ENCODE results near the gene RBM34. TPM values are rescaled to one million over a fixed set of nuclear protein-coding genes. Genes with fewer than 3 reads are reported as not detected.

RBM34 gene
- total RNA-seq, 1 experiment from 2014 or later, result 104 TPM

DNA sequence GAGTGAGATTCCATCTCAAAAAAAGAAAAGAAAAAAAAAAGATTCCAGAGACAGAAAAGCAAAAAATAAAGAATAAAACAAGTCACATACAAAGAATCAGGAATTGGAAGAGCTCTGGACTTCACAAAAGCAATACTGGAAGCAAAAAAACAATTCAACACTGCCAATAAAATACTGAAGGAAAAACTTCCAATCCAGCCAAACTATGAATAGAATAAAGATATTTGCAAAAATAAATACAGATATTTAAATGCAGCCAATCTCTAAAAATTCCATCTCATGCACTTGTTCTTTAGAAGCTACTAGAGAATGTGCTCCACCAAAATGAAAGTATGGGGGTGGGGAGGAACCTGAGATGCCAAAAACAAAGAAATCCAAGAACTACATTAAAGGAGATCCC lies 29.4 kb upstream of the RBM34 start:
- POLR2A ChIA-PET, result no interaction called here
- in situ Hi-C loops (cut with HindIII; ENCODE audit: low pct_unique_long_range_greater_than_20kb, low sequenced_read_pairs), result no loop called here
- no peak for ATAC-seq

GRCh38 chr1:235187316-235187715 lies 26.3 kb upstream of the RBM34 start:
- in situ Hi-C loops (cut with HindIII; ENCODE audit: low pct_unique_long_range_greater_than_20kb, low sequenced_read_pairs), result no loop called here
- DNase-seq (ENCODE audit: low read depth, low spot score) (no peak), ATAC-seq (no peak)
- Histone ChIP-seq H3K4me1 (ENCODE audit: control insufficient read depth, insufficient read depth, low read length) (no peaks in the 10 kb centered on the region), H3K9me3 (ENCODE audit: control insufficient read depth, insufficient read depth, low read depth, low read length) (no peaks in the 10 kb centered on the region), H3K27ac (ENCODE audit: low read length) (no peak overlapping the region), H3K4me3 (ENCODE audit: low read depth in 2 of 2, low read length in 2 of 2) (no peak overlapping the region), H3K27me3 (ENCODE audit: control insufficient read depth, insufficient read depth, low read length) (no peaks in the 10 kb centered on the region), H3K36me3 (ENCODE audit: control insufficient read depth, insufficient read depth, low read length) (peaks cover 5% of the 10 kb centered on the region)
- no TSS peak for BruUV-seq (replicated peaks)
- ChIA-PET POLR2A (no interaction called here), CTCF (no interaction called here)
- TF ChIP-seq REST (IDR thresholded peaks at IDR 0.05; ENCODE audit: insufficient read depth in 1 of 2, low read depth in 2 of 2, low read length in 1 of 2) (no peak), TCF7L2 (IDR thresholded peaks at IDR 0.05; ENCODE audit: low read depth, low read length) (no peak), SIN3A (IDR thresholded peaks at IDR 0.05; ENCODE audit: borderline replicate concordance, insufficient read depth, low read depth, low read length) (no peak), POLR2AphosphoS5 (IDR thresholded peaks at IDR 0.05; ENCODE audit: low read depth, low read length) (no peak)
- TF ChIP-seq, protein P1, sequence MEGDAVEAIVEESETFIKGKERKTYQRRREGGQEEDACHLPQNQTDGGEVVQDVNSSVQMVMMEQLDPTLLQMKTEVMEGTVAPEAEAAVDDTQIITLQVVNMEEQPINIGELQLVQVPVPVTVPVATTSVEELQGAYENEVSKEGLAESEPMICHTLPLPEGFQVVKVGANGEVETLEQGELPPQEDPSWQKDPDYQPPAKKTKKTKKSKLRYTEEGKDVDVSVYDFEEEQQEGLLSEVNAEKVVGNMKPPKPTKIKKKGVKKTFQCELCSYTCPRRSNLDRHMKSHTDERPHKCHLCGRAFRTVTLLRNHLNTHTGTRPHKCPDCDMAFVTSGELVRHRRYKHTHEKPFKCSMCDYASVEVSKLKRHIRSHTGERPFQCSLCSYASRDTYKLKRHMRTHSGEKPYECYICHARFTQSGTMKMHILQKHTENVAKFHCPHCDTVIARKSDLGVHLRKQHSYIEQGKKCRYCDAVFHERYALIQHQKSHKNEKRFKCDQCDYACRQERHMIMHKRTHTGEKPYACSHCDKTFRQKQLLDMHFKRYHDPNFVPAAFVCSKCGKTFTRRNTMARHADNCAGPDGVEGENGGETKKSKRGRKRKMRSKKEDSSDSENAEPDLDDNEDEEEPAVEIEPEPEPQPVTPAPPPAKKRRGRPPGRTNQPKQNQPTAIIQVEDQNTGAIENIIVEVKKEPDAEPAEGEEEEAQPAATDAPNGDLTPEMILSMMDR (IDR thresholded peaks at IDR 0.05), result no peak
- intact Hi-C loops (cut with micrococcal nuclease; ENCODE audit: unreplicated experiment), result no loop called here

More for the DNA sequence above, 29.4 kb upstream of the RBM34 start:
- DNase-seq (ENCODE audit: low read depth, low spot score), result no peak
- Histone ChIP-seq H3K4me3 (ENCODE audit: low read depth in 2 of 2, low read length in 2 of 2) (no peak overlapping the region), H3K36me3 (ENCODE audit: control insufficient read depth, insufficient read depth, low read length) (peaks cover 9% of the 10 kb centered on the region), H3K27ac (ENCODE audit: low read length) (no peak overlapping the region), H3K27me3 (ENCODE audit: control insufficient read depth, insufficient read depth, low read length) (no peaks in the 10 kb centered on the region), H3K9me3 (ENCODE audit: control insufficient read depth, insufficient read depth, low read depth, low read length) (no peaks in the 10 kb centered on the region), H3K4me1 (ENCODE audit: control insufficient read depth, insufficient read depth, low read length) (no peaks in the 10 kb centered on the region)
- CTCF ChIA-PET, result no interaction called here
- TF ChIP-seq SIN3A (IDR thresholded peaks at IDR 0.05; ENCODE audit: borderline replicate concordance, insufficient read depth, low read depth, low read length) (no peak), POLR2AphosphoS5 (IDR thresholded peaks at IDR 0.05; ENCODE audit: low read depth, low read length) (no peak), TCF7L2 (IDR thresholded peaks at IDR 0.05; ENCODE audit: low read depth, low read length) (no peak), REST (IDR thresholded peaks at IDR 0.05; ENCODE audit: insufficient read depth in 1 of 2, low read depth in 2 of 2, low read length in 1 of 2) (no peak)
- intact Hi-C loops (cut with micrococcal nuclease; ENCODE audit: unreplicated experiment), result no loop called here
- no TSS peak for BruUV-seq (replicated peaks)

All from Panc1 (cell line).